H9 (cell line): ENCODE data around the gene WEE2. TPM values are rescaled to one million over a fixed set of nuclear protein-coding genes. Genes with fewer than 3 reads are reported as not detected.

Experiments used
- DNase-seq: peaks from one replicate; pipeline ENCODE4 v3.0.0-alpha.2; 2017
- H2AFZ ChIP-seq: one replicate; pipeline ENCODE4 v1.6.1; 2013; ENCODE audit warnings: mild to moderate bottlenecking, low read length, control low read depth, moderate library complexity
- H2AK5ac ChIP-seq: 2 replicates; pipeline ENCODE4 v1.6.1; 2013; ENCODE audit warnings: low read length, control low read depth, mixed read lengths; ENCODE audit not compliant: insufficient read length
- H2BK120ac ChIP-seq: one replicate; pipeline ENCODE4 v1.6.1; 2013; ENCODE audit warnings: low read depth, mild to moderate bottlenecking, low read length, control low read depth, inconsistent platforms; ENCODE audit not compliant: poor library complexity, severe bottlenecking
- H2BK12ac ChIP-seq: 2 replicates; pipeline ENCODE4 v1.6.1; 2013; ENCODE audit warnings: low read length, control low read depth, mixed read lengths, low read depth; ENCODE audit not compliant: insufficient read length
- H2BK15ac ChIP-seq: 2 replicates; pipeline ENCODE4 v1.6.1; 2013; ENCODE audit warnings: low read depth, low read length, control low read depth
- H2BK20ac ChIP-seq: one replicate; pipeline ENCODE4 v1.6.1; 2013; ENCODE audit warnings: low read depth, mild to moderate bottlenecking, low read length, control low read depth, inconsistent platforms; ENCODE audit not compliant: poor library complexity, severe bottlenecking
- H2BK5ac ChIP-seq: 2 replicates; pipeline ENCODE4 v1.6.1; 2013; ENCODE audit warnings: low read length, control low read depth, mixed read lengths; ENCODE audit not compliant: insufficient read length
- H3K14ac ChIP-seq: 2 replicates; pipeline ENCODE4 v1.6.1; 2013; ENCODE audit warnings: low read length, control low read depth; ENCODE audit not compliant: insufficient read depth
- H3K18ac ChIP-seq: 2 replicates; pipeline ENCODE4 v1.6.1; 2013; ENCODE audit warnings: low read depth, mild to moderate bottlenecking, mixed read lengths, low read length, control low read depth; ENCODE audit not compliant: insufficient read length
- H3K23ac ChIP-seq: 2 replicates; pipeline ENCODE4 v1.6.1; 2013; ENCODE audit warnings: low read length, control low read depth, mixed read lengths, low read depth; ENCODE audit not compliant: insufficient read length
- H3K23me2 ChIP-seq: 2 replicates; pipeline ENCODE4 v1.6.1; 2013; ENCODE audit warnings: low read depth, mild to moderate bottlenecking, mixed read lengths, low read length, control low read depth; ENCODE audit not compliant: insufficient read length, poor library complexity, severe bottlenecking
- H3K27ac ChIP-seq: 2 replicates; pipeline ENCODE4 v1.5.1; 2013; ENCODE audit warnings: low read length, control low read depth, mixed read lengths, low read depth; ENCODE audit not compliant: insufficient read length
- H3K27me3 ChIP-seq: 2 replicates; pipeline ENCODE4 v1.6.1; 2013; ENCODE audit warnings: low read length, control low read depth, inconsistent platforms; ENCODE audit not compliant: insufficient read depth
- H3K4ac ChIP-seq: 2 replicates; pipeline ENCODE4 v1.6.1; 2013; ENCODE audit warnings: low read depth, mild to moderate bottlenecking, control low read depth, inconsistent platforms, low read length, moderate library complexity
- H3K4me1 ChIP-seq: 2 replicates; pipeline ENCODE4 v1.6.1; 2013; ENCODE audit warnings: low read length, control low read depth, inconsistent platforms; ENCODE audit not compliant: insufficient read depth
- H3K4me2 ChIP-seq: 2 replicates; pipeline ENCODE4 v1.6.1; 2013; ENCODE audit warnings: low read length, control low read depth, mixed read lengths; ENCODE audit not compliant: insufficient read length, insufficient read depth
- H3K56ac ChIP-seq: 2 replicates; pipeline ENCODE4 v1.6.1; 2013; ENCODE audit warnings: low read depth, mild to moderate bottlenecking, mixed read lengths, low read length, control low read depth; ENCODE audit not compliant: insufficient read length
- H3K79me1 ChIP-seq: 2 replicates; pipeline ENCODE4 v1.6.1; 2013; ENCODE audit warnings: low read depth, mild to moderate bottlenecking, moderate library complexity, low read length, control low read depth, inconsistent platforms; ENCODE audit not compliant: insufficient read depth, poor library complexity, severe bottlenecking
- H3K79me2 ChIP-seq: 2 replicates; pipeline ENCODE4 v1.6.1; 2013; ENCODE audit warnings: low read length, control low read depth, inconsistent platforms; ENCODE audit not compliant: insufficient read depth
- H3K9ac ChIP-seq: 2 replicates; pipeline ENCODE4 v1.6.1; 2013; ENCODE audit warnings: low read length, control low read depth, mixed read lengths; ENCODE audit not compliant: insufficient read length; ENCODE audit errors: extremely low read depth
- H3K9me3 ChIP-seq: one replicate; pipeline ENCODE4 v1.6.1; 2013; ENCODE audit warnings: low read depth, low read length, inconsistent platforms; ENCODE audit not compliant: control insufficient read depth
- H3T11ph ChIP-seq: one replicate; pipeline ENCODE4 v1.6.1; 2013; ENCODE audit warnings: mild to moderate bottlenecking, low read length, control low read depth, inconsistent platforms
- H4K20me1 ChIP-seq: one replicate; pipeline ENCODE4 v1.6.1; 2013; ENCODE audit not compliant: control insufficient read depth, insufficient read length, insufficient read depth
- H4K5ac ChIP-seq: 2 replicates; pipeline ENCODE4 v1.6.1; 2013; ENCODE audit warnings: low read depth, mild to moderate bottlenecking, mixed read lengths, low read length, control low read depth; ENCODE audit not compliant: insufficient read length
- H4K8ac ChIP-seq: replicated peaks from 2 replicates; pipeline ENCODE4 v1.6.1; 2013; ENCODE audit warnings: low read length, control low read depth, mixed read lengths, low read depth; ENCODE audit not compliant: insufficient read length
- H4K91ac ChIP-seq: 2 replicates; pipeline ENCODE4 v1.6.1; 2013; ENCODE audit warnings: low read depth, mild to moderate bottlenecking, moderate library complexity, mixed read lengths, low read length, control low read depth; ENCODE audit not compliant: insufficient read length
- H3K27ac Mint-ChIP-seq, 3 experiments: 2 replicates in 2 of 3; 3 replicates in 1 of 3; pipeline ENCODE4 v1.8.0; 2020 to 2021; ENCODE audit warnings: mixed read lengths in 3 of 3, mild to moderate bottlenecking in 1 of 3, moderate library complexity in 1 of 3
- H3K27me3 Mint-ChIP-seq: 2 replicates; pipeline ENCODE4 v1.8.0; 2021; ENCODE audit warnings: low read depth, mild to moderate bottlenecking, moderate library complexity, mixed read lengths
- H3K36me3 Mint-ChIP-seq, 3 experiments: 2 replicates in 2 of 3; 3 replicates in 1 of 3; pipeline ENCODE4 v1.8.0; 2020 to 2021; ENCODE audit warnings: low read depth in 3 of 3, mixed read lengths in 3 of 3; ENCODE audit not compliant: insufficient read depth in 1 of 3
- H3K4me1 Mint-ChIP-seq, 2 experiments: 2 replicates each; pipeline ENCODE4 v1.8.0; 2020; ENCODE audit warnings: mixed read lengths in 2 of 2
- H3K4me3 Mint-ChIP-seq, 2 experiments: 2 replicates in 1 of 2; 3 replicates in 1 of 2; pipeline ENCODE4 v1.8.0; 2020 to 2021; ENCODE audit warnings: mild to moderate bottlenecking in 2 of 2, mixed read lengths in 2 of 2, moderate library complexity in 1 of 2
- H3K9me3 Mint-ChIP-seq, 2 experiments: 2 replicates in 1 of 2; 3 replicates in 1 of 2; pipeline ENCODE4 v1.8.0; 2020; ENCODE audit warnings: mild to moderate bottlenecking in 2 of 2, mixed read lengths in 2 of 2, moderate library complexity in 1 of 2
- WGBS: extraction: QIAGEN DNeasy Blood & Tissue Kit; methylation state at CpG from one replicate; pipeline ENCODE4 v1.1.7; 2013; ENCODE audit warnings: missing lambda C conversion rate, low lambda C conversion rate, mixed read lengths; ENCODE audit not compliant: insufficient read length; ENCODE audit errors: extremely low coverage; 5-methylcytosine and 5-hydroxymethylcytosine counted together
- total RNA-seq: library from RNA; stranded (reverse); gene quantifications from 2 replicates; pipeline ENCODE4 v1.2.1, GENCODE V29; 2021
- TF ChIP-seq, protein P1 (sequence below): fragments of 200-600 bp; sonication (generic); conservative IDR thresholded peaks from 3 replicates; pipeline ENCODE4 v1.8.0; 2021; ENCODE audit warnings: antibody characterized with exemption, mild to moderate bottlenecking

WEE2 gene
- total RNA-seq, 1 experiment from 2014 or later = not detected

DNA sequence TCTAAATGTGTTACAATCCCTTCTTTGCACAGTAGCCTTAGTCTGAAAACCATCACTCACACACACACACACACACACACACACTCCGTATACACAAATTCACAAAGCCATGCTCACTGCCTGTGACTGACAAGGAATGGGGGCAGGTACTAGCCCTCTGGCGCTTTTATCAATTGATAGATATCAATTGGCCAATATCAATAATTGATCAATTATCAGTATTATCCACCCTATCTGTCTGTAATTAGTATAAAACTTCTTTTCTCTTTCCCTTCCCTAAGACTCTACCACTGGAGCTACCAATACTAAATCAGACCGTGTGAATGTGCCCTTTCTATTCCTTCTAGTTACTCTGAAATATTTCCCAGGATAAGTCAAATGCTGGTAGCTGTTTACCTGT lies 8.3 kb upstream of the WEE2 start:
- Histone ChIP-seq H2BK15ac (no peak overlapping the region), H4K8ac (no peak overlapping the region), H2AK5ac (no peak overlapping the region), H3K23me2 (peaks cover 5% of the 10 kb centered on the region), H3T11ph (no peak overlapping the region), H3K27ac (no peak overlapping the region), H3K9me3 (no peaks in the 10 kb centered on the region), H3K4me2 (no peak overlapping the region), H3K4ac (no peak overlapping the region), H4K5ac (no peak overlapping the region), H2BK20ac (no peak overlapping the region), H3K79me2 (no peaks in the 10 kb centered on the region), H3K9ac (no peak overlapping the region), H3K4me1 (peaks cover 4% of the 10 kb centered on the region), H3K56ac (no peak overlapping the region), H3K23ac (no peak overlapping the region), H3K14ac (no peak overlapping the region), H2AFZ (no peak overlapping the region), H4K91ac (no peak overlapping the region), H3K18ac (no peak overlapping the region), H2BK12ac (no peak overlapping the region), H3K79me1 (no peaks in the 10 kb centered on the region), H4K20me1 (no peaks in the 10 kb centered on the region), H2BK5ac (no peak overlapping the region), H3K27me3 (peaks cover 2% of the 10 kb centered on the region; the same call in 1 of the 2 replicates), H2BK120ac (no peak overlapping the region)
- Mint-ChIP-seq H3K27me3 (peaks cover 19% of the 10 kb centered on the region), H3K36me3 (0 out of 7 replicates have a peak, but pooled peaks cover 0 to 3% (median 0%) of the 10 kb centered on the region in 3 experiments), H3K4me1 (peaks cover 68 to 71% of the 10 kb centered on the region in 2 experiments), H3K4me3 (peak overlapping the region in 1 of 2 experiments; percentile 87; a peak in 2 of 5 replicates), H3K27ac (no peak overlapping the region; a peak in 1 of 7 replicates), H3K9me3 (no peaks in the 10 kb centered on the region)
- no peak for DNase-seq
- WGBS = no CpG with 5 or more reads among the region's 3 CpGs
- TF ChIP-seq, protein P1, sequence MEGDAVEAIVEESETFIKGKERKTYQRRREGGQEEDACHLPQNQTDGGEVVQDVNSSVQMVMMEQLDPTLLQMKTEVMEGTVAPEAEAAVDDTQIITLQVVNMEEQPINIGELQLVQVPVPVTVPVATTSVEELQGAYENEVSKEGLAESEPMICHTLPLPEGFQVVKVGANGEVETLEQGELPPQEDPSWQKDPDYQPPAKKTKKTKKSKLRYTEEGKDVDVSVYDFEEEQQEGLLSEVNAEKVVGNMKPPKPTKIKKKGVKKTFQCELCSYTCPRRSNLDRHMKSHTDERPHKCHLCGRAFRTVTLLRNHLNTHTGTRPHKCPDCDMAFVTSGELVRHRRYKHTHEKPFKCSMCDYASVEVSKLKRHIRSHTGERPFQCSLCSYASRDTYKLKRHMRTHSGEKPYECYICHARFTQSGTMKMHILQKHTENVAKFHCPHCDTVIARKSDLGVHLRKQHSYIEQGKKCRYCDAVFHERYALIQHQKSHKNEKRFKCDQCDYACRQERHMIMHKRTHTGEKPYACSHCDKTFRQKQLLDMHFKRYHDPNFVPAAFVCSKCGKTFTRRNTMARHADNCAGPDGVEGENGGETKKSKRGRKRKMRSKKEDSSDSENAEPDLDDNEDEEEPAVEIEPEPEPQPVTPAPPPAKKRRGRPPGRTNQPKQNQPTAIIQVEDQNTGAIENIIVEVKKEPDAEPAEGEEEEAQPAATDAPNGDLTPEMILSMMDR = no peak
